GM13977 (cell line): Measurements from ENCODE around the gene PLA1A.

Experiments used
- DNase-seq: peaks from one replicate; pipeline ENCODE4 v3.0.0; 2012; ENCODE audit warnings: low spot score
- CTCF ChIP-seq: IDR thresholded peaks from 2 replicates; pipeline ENCODE4 v1.5.1; 2012; ENCODE audit warnings: mild to moderate bottlenecking, control low read depth; ENCODE audit not compliant: insufficient read depth; ENCODE audit errors: extremely low read depth, missing control alignments
- in situ Hi-C: fragments of 300-500 bp; cut with MboI; formaldehyde crosslinking; loops from one replicate; pipeline ENCODE4 v1.12.0; 2022; ENCODE audit warnings: low sequenced_read_pairs, low pct_unique_long_range_greater_than_20kb, mixed read lengths, inconsistent platforms; ENCODE audit not compliant: unreplicated experiment

PLA1A gene

GRCh38 chr3:119641416-119641815 lies 43.7 kb downstream of the PLA1A start:
- no peak for TF ChIP-seq CTCF
- in situ Hi-C loops, result no loop called here
- DNase-seq, result no peak

- no peak for TF ChIP-seq CTCF
- in situ Hi-C loops, result no loop called here
- no peak for DNase-seq
Measured at GRCh38 chr3:119642746-119643473, 45.2 kb downstream of the PLA1A start.

- DNase-seq, result no peak
- TF ChIP-seq CTCF, result no peak
- in situ Hi-C loops, result no loop called here
Measured at GRCh38 chr3:119643528-119643927, 45.8 kb downstream of the PLA1A start.

GRCh38 chr3:119644481-119644880 lies 46.8 kb downstream of the PLA1A start:
- no peak for DNase-seq
- in situ Hi-C loops, result no loop called here
- TF ChIP-seq CTCF, result no peak

- DNase-seq, result no peak
- in situ Hi-C loops, result no loop called here
- no peak for TF ChIP-seq CTCF
Measured at GRCh38 chr3:119645813-119646212, 48.1 kb downstream of the PLA1A start.

- no peak for DNase-seq
- no peak for TF ChIP-seq CTCF
- in situ Hi-C loops, result no loop called here
Measured at GRCh38 chr3:119647171-119647570, 49.5 kb downstream of the PLA1A start.
